HepG2 (cell line): ENCODE measurements around the gene LYRM7. TPM values are rescaled to one million over a fixed set of nuclear protein-coding genes. Genes with fewer than 3 reads are reported as not detected.

ENCODE experiments used
- GMEB1 ChIP-seq: sonication (generic); formaldehyde crosslinking; IDR thresholded peaks from 2 replicates; pipeline ENCODE4 v1.5.1; 2020; ENCODE audit warnings: missing genetic modification reagents, mild to moderate bottlenecking, borderline replicate concordance
- JDP2 ChIP-seq: sonication (generic); formaldehyde crosslinking; IDR thresholded peaks from 2 replicates; pipeline ENCODE4 v1.8.1; 2022; ENCODE audit warnings: missing genetic modification reagents, borderline replicate concordance
- JUN ChIP-seq: sonication (generic); formaldehyde crosslinking; IDR thresholded peaks from 2 replicates; pipeline ENCODE4 v1.4.0; 2020; ENCODE audit warnings: mild to moderate bottlenecking, missing genetic modification reagents
- MTA1 ChIP-seq: sonication (generic); formaldehyde crosslinking; IDR thresholded peaks from 2 replicates; pipeline ENCODE4 v1.4.0; 2020; ENCODE audit warnings: missing genetic modification reagents, mild to moderate bottlenecking, borderline replicate concordance
- MTF1 ChIP-seq: sonication (generic); formaldehyde crosslinking; IDR thresholded peaks from 2 replicates; pipeline ENCODE4 v1.5.0; 2020; ENCODE audit warnings: missing genetic modification reagents
- REXO4 ChIP-seq: sonication (generic); formaldehyde crosslinking; IDR thresholded peaks from 2 replicates; pipeline ENCODE4 v1.8.0; 2022; ENCODE audit warnings: missing genetic modification reagents, mild to moderate bottlenecking, borderline replicate concordance
- SMAD3 ChIP-seq: sonication (generic); formaldehyde crosslinking; IDR thresholded peaks from 2 replicates; pipeline ENCODE4 v1.4.0; 2020; ENCODE audit warnings: missing genetic modification reagents
- SMC3 ChIP-seq: IDR thresholded peaks from 2 replicates; pipeline ENCODE4 v1.6.1; 2011; ENCODE audit warnings: low read length, improper control_type of control experiment
- SOX5 ChIP-seq: IDR thresholded peaks from 2 replicates; pipeline ENCODE4 v1.6.1; 2016; ENCODE audit warnings: borderline replicate concordance
- THRA ChIP-seq: sonication (generic); formaldehyde crosslinking; IDR thresholded peaks from 2 replicates; pipeline ENCODE4 v1.4.0; 2020; ENCODE audit warnings: missing genetic modification reagents, borderline replicate concordance
- ZBTB4 ChIP-seq: sonication (generic); formaldehyde crosslinking; IDR thresholded peaks from 2 replicates; pipeline ENCODE4 v1.4.0; 2020; ENCODE audit warnings: missing genetic modification reagents, mild to moderate bottlenecking, borderline replicate concordance
- ZHX1 ChIP-seq: sonication (generic); formaldehyde crosslinking; IDR thresholded peaks from 2 replicates; pipeline ENCODE4 v1.8.1; 2022; ENCODE audit warnings: low read depth, mild to moderate bottlenecking, missing genetic modification reagents
- ZNF34 ChIP-seq: sonication (generic); formaldehyde crosslinking; IDR thresholded peaks from 2 replicates; pipeline ENCODE4 v1.4.0; 2020; ENCODE audit warnings: mild to moderate bottlenecking, missing genetic modification reagents, borderline replicate concordance
- ZNF484 ChIP-seq: sonication (generic); formaldehyde crosslinking; IDR thresholded peaks from 2 replicates; pipeline ENCODE4 v1.5.1; 2020; ENCODE audit warnings: mild to moderate bottlenecking, low read depth, missing genetic modification reagents, borderline replicate concordance
- ZNF503 ChIP-seq: sonication (generic); formaldehyde crosslinking; IDR thresholded peaks from 2 replicates; pipeline ENCODE4 v1.4.0; 2020; ENCODE audit warnings: missing genetic modification reagents
- ZNF510 ChIP-seq: sonication (generic); formaldehyde crosslinking; IDR thresholded peaks from 2 replicates; pipeline ENCODE4 v1.4.0; 2020; ENCODE audit warnings: low read depth, mild to moderate bottlenecking, missing genetic modification reagents
- ZNF572 ChIP-seq: sonication (generic); formaldehyde crosslinking; IDR thresholded peaks from 2 replicates; pipeline ENCODE4 v1.5.1; 2020; ENCODE audit warnings: mild to moderate bottlenecking, missing genetic modification reagents
- polyA plus RNA-seq, 8 experiments: library from polyadenylated mRNA; depleted of rRNA in 3 of 8; stranded (reverse) in 7 of 8; unstranded in 1 of 8; fragments of >200 nt; fragmentation: Illumina TruSeq in 4 of 8; extraction: Trizol in 4 of 8; gene quantifications; 2 replicates each; pipeline versions ENCODE4 v1.2.1 to v1.2.3, GENCODE V29; 2011 to 2016; ENCODE audit warnings: low read depth in 4 of 8, missing spikeins in 1 of 8, mixed read lengths in 1 of 8; ENCODE audit not compliant: insufficient read depth in 1 of 8
- total RNA-seq, 5 experiments: library from RNA; depleted of rRNA; stranded (reverse); fragments of >200 nt; fragmentation: Illumina TruSeq; extraction: Trizol; gene quantifications; 2 replicates each; pipeline ENCODE4 v1.2.3, GENCODE V29; 2016; ENCODE audit warnings: low read depth in 1 of 5

Gene LYRM7
- total and polyA plus RNA-seq, 2 of the 13 experiments (the other 11 are each of a cell fraction or from before 2014, with no cell fraction given), result 3.0 to 5.5 TPM

GRCh38 chr5:131165119-131165727 is 5.5 kb upstream of the LYRM7 start, which contains the start of gene HINT1 (continued):
- peak; percentile 66; the same call in 1 of the 2 replicates for TF ChIP-seq GMEB1 (CRISPR knock-in tag)
- no peak for TF ChIP-seq MTF1 (CRISPR knock-in tag)
- no peak for TF ChIP-seq ZNF484 (CRISPR knock-in tag)
- peak; percentile 74; the same call in 1 of the 2 replicates for TF ChIP-seq ZNF572 (CRISPR knock-in tag)
- no peak for TF ChIP-seq SOX5
- peak; percentile 47; the same call in 1 of the 2 replicates for TF ChIP-seq THRA (CRISPR knock-in tag)
- TF ChIP-seq ZNF34 (CRISPR knock-in tag), result peak; percentile 85; the same call in 1 of the 2 replicates
- TF ChIP-seq REXO4 (CRISPR knock-in tag), result no peak; the same call in 1 of the 2 replicates
- TF ChIP-seq ZNF503 (CRISPR knock-in tag), result no peak
- TF ChIP-seq SMAD3, result peak; percentile 68; the same call in 1 of the 2 replicates
- no peak for TF ChIP-seq ZHX1 (CRISPR knock-in tag)
- TF ChIP-seq MTA1 (CRISPR knock-in tag), result 0 out of 2 replicates have a peak, but pooled peaks have one; percentile 38
- no peak for TF ChIP-seq JDP2
- no peak for TF ChIP-seq ZNF510 (CRISPR knock-in tag)
- no peak for TF ChIP-seq ZBTB4 (CRISPR knock-in tag)
- TF ChIP-seq JUN, result no peak
- TF ChIP-seq SMC3, result no peak
